Stimulated activated CD8-positive, alpha-beta memory T cell treated with anti-CD3 and anti-CD28 coated beads, Interleukin-7, amount 100 ng/mL, for 1 hour (primary cell): ENCODE results near the gene DAPK1.
"Not testable (repeated sequence)": the region's sequence is repeated elsewhere in the genome, so short reads cannot be mapped to it uniquely, and the experiment has no call there.

Experiments used
- DNase-seq, 2 donors: peaks; one replicate each; pipeline ENCODE4 v3.0.0-alpha.2; 2020; ENCODE audit warnings: low read depth in 2 of 2

Gene DAPK1

GRCh38 chr9:87498046-87498810 is 561 bp downstream of the DAPK1 start:
- no peak for DNase-seq

GRCh38 chr9:87498811-87499360 is 1.2 kb downstream of the DAPK1 start:
- no peak for DNase-seq

- DNase-seq, result no peak
These were observed 1.9 kb downstream of the DAPK1 start for GRCh38 chr9:87499424-87500017.

- DNase-seq, result no peak
These were observed 3.0 kb downstream of the DAPK1 start for GRCh38 chr9:87500491-87501270.

GRCh38 chr9:87501271-87501656 is 3.6 kb downstream of the DAPK1 start:
- DNase-seq, result not testable (repeated sequence)

- DNase-seq, result no peak
These were observed 4.1 kb downstream of the DAPK1 start for GRCh38 chr9:87501806-87502205.

GRCh38 chr9:87502391-87503221 is 4.9 kb downstream of the DAPK1 start:
- DNase-seq, result no peak

- no peak for DNase-seq
These were observed 5.8 kb downstream of the DAPK1 start for GRCh38 chr9:87503430-87503829.

- DNase-seq, result no peak
These were observed 6.3 kb downstream of the DAPK1 start for GRCh38 chr9:87503927-87504326.

GRCh38 chr9:87504938-87505337 is 7.3 kb downstream of the DAPK1 start:
- DNase-seq, result no peak

GRCh38 chr9:87505869-87506678 is 8.4 kb downstream of the DAPK1 start:
- DNase-seq, result no peak

- DNase-seq, result no peak
These were observed 9.9 kb downstream of the DAPK1 start for GRCh38 chr9:87507576-87507975.

GRCh38 chr9:87510252-87510683 is 12.6 kb downstream of the DAPK1 start:
- no peak for DNase-seq

- DNase-seq, result no peak
These were observed 14.6 kb downstream of the DAPK1 start for GRCh38 chr9:87512311-87512710.

- no peak for DNase-seq
These were observed 15.5 kb downstream of the DAPK1 start for GRCh38 chr9:87513161-87513560.

GRCh38 chr9:87513880-87514535 is 16.3 kb downstream of the DAPK1 start:
- no peak for DNase-seq

GRCh38 chr9:87515006-87515405 is 17.3 kb downstream of the DAPK1 start:
- no peak for DNase-seq

GRCh38 chr9:87515588-87516221 is 18.0 kb downstream of the DAPK1 start:
- DNase-seq, result no peak

- DNase-seq, result no peak
These were observed 18.7 kb downstream of the DAPK1 start for GRCh38 chr9:87516222-87516925.
